ENCODE data around the gene ARID5B. TPM values are rescaled to one million over a fixed set of nuclear protein-coding genes. Genes with fewer than 3 reads are reported as not detected.

The ARID5B gene
- polyA plus RNA-seq, 1 donor from 2014 or later, result 2.1 TPM

GRCh38 chr10:62082729-62083411 lies 181.4 kb downstream of the ARID5B start:
- no peak overlapping the region for H2AFZ ChIP-seq (ENCODE audit: low read depth, low read length)
- H3K27ac ChIP-seq (ENCODE audit: low read length), result peak overlapping the region; percentile 87
- H3K9me3 ChIP-seq (ENCODE audit: low read length), result no peaks in the 10 kb centered on the region
- H4K20me1 ChIP-seq (ENCODE audit: insufficient read depth), result no peaks in the 10 kb centered on the region
- H3K9me2 ChIP-seq (ENCODE audit: insufficient read depth, low read length), result no peaks in the 10 kb centered on the region
- peak overlapping the region; percentile 36 for H3K4me3 ChIP-seq (ENCODE audit: low read length)
- no peaks in the 10 kb centered on the region for H3K27me3 ChIP-seq (ENCODE audit: insufficient read depth, low read depth, low read length)
- H3K4me2 ChIP-seq (ENCODE audit: low read length), result peak overlapping the region; percentile 38
- TF ChIP-seq MXI1 (conservative IDR thresholded peaks at IDR 0.05; ENCODE audit: poor library complexity, severe bottlenecking) (no peak), EZH2 (IDR thresholded peaks at IDR 0.05; ENCODE audit: borderline replicate concordance, insufficient read depth, low read length, poor library complexity, severe bottlenecking) (no peak), SMC3 (conservative IDR thresholded peaks at IDR 0.05; ENCODE audit: poor library complexity) (no peak), POLR2AphosphoS5 (IDR thresholded peaks at IDR 0.05) (no peak), EP300 (conservative IDR thresholded peaks at IDR 0.05; ENCODE audit: poor library complexity, severe bottlenecking) (no peak), TAF1 (IDR thresholded peaks at IDR 0.05; ENCODE audit: low read depth) (no peak), CTCF (IDR thresholded peaks at IDR 0.05; ENCODE audit: poor library complexity, severe bottlenecking) (no peak), REST (IDR thresholded peaks at IDR 0.05; ENCODE audit: borderline replicate concordance) (no peak), RAD21 (conservative IDR thresholded peaks at IDR 0.05) (no peak)
- no peaks in the 10 kb centered on the region for H3K36me3 ChIP-seq (ENCODE audit: insufficient read depth, low read length)
- H3K9ac ChIP-seq (ENCODE audit: low read length), result peak overlapping the region; percentile 52
- no peaks in the 10 kb centered on the region for H3K79me2 ChIP-seq (replicated peaks; ENCODE audit: insufficient read depth, low read length)
- no peaks in the 10 kb centered on the region for H3F3A ChIP-seq (ENCODE audit: insufficient read depth, low read length, poor library complexity, severe bottlenecking)

- Histone ChIP-seq H3K36me3 (ENCODE audit: insufficient read depth, low read length) (no peaks in the 10 kb centered on the region), H3K27me3 (ENCODE audit: insufficient read depth, low read depth, low read length) (no peaks in the 10 kb centered on the region), H3K4me2 (ENCODE audit: low read length) (peak overlapping the region; percentile 38), H3K9me3 (ENCODE audit: low read length) (no peaks in the 10 kb centered on the region), H4K20me1 (ENCODE audit: insufficient read depth) (no peaks in the 10 kb centered on the region), H3F3A (ENCODE audit: insufficient read depth, low read length, poor library complexity, severe bottlenecking) (no peaks in the 10 kb centered on the region), H3K4me3 (ENCODE audit: low read length) (peak overlapping the region; percentile 36), H3K79me2 (replicated peaks; ENCODE audit: insufficient read depth, low read length) (no peaks in the 10 kb centered on the region), H3K9ac (ENCODE audit: low read length) (peak overlapping the region; percentile 52), H2AFZ (ENCODE audit: low read depth, low read length) (no peak overlapping the region), H3K9me2 (ENCODE audit: insufficient read depth, low read length) (no peaks in the 10 kb centered on the region), H3K27ac (ENCODE audit: low read length) (peak overlapping the region; percentile 87)
- TF ChIP-seq POLR2AphosphoS5 (IDR thresholded peaks at IDR 0.05) (peak; percentile 68), CTCF (IDR thresholded peaks at IDR 0.05; ENCODE audit: poor library complexity, severe bottlenecking) (no peak), MXI1 (conservative IDR thresholded peaks at IDR 0.05; ENCODE audit: poor library complexity, severe bottlenecking) (no peak), SMC3 (conservative IDR thresholded peaks at IDR 0.05; ENCODE audit: poor library complexity) (no peak), EZH2 (IDR thresholded peaks at IDR 0.05; ENCODE audit: borderline replicate concordance, insufficient read depth, low read length, poor library complexity, severe bottlenecking) (no peak), EP300 (conservative IDR thresholded peaks at IDR 0.05; ENCODE audit: poor library complexity, severe bottlenecking) (peak; percentile 91), REST (IDR thresholded peaks at IDR 0.05; ENCODE audit: borderline replicate concordance) (peak; percentile 72), RAD21 (conservative IDR thresholded peaks at IDR 0.05) (peak; percentile 47), TAF1 (IDR thresholded peaks at IDR 0.05; ENCODE audit: low read depth) (no peak)
Observed at GRCh38 chr10:62083412-62084267, 182.1 kb downstream of the ARID5B start.

Data from neural cell (in vitro differentiated cells).